Measurements from ENCODE around the gene LCE1A. TPM values are rescaled to one million over a fixed set of nuclear protein-coding genes. Genes with fewer than 3 reads are reported as not detected.
A peak's percentile ranks its signal among the peaks of the same experiment; 100 is the strongest.

The LCE1A gene
- total RNA-seq, 1 donor from 2014 or later, result not detected

GRCh38 chr1:152870831-152871730, 43.8 kb downstream of the LCE1A start:
- peak; percentile 50 for DNase-seq

- DNase-seq, result no peak
Measured at GRCh38 chr1:152871731-152872126, 44.5 kb downstream of the LCE1A start.

DNA sequence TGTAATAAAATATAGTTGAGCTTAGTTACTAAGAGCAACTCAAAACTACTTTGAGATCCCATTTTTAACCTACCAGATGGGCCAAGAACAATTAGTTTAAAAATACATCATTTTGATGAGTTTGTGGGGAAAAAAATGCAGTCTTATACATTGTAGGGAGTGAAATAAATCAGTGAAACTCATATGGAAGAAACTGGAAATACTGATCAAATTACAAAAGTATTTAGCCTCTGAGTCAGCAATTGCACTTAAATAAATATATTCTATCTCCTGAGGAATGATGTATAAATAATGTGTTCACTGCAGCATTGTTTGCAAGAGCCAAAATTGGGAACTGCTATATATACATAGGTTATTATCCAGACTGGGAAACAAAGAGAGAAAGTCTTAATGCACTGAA, 46.2 kb downstream of the LCE1A start:
- peak; percentile 59 for DNase-seq

DNA sequence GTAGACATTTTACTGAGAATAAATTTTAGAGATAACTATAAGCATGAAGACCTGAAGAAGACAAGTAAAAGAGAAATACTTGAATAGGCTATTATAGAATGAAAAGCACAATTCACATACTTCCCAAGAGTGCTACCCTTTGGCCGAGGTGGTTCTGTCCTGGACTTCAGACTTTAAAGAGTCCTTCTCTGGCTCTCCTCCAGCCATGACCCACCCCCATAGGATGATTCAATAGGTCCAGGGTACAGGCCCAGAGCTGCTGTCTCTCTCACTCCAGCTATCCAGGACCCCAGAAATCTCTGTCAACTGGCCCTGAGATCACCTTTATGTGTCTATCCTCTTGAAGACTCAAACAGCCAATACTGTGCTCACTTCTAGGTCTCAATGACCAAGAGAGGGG, 49.6 kb downstream of the LCE1A start:
- no peak for DNase-seq

Other genes with a start within 250 kb of the LCE1A start
- gene LCE3D, start 247.0 kb upstream of the LCE1A start, total RNA-seq, result not detected
- gene LCE3C, start 227.2 kb upstream of the LCE1A start, total RNA-seq, result not detected
- not detected for gene LCE3B, start 213.7 kb upstream of the LCE1A start, total RNA-seq
- gene LCE3A, start 204.4 kb upstream of the LCE1A start, total RNA-seq, result not detected
- not detected for gene LCE2D, start 164.1 kb upstream of the LCE1A start, total RNA-seq
- not detected for gene LCE2C, start 152.2 kb upstream of the LCE1A start, total RNA-seq
- gene LCE2B, start 141.3 kb upstream of the LCE1A start, total RNA-seq, result not detected
- gene LCE2A, start 129.1 kb upstream of the LCE1A start, total RNA-seq, result not detected
- not detected for gene LCE4A, start 119.3 kb upstream of the LCE1A start, total RNA-seq
- gene KPRP, start 69.4 kb upstream of the LCE1A start, total RNA-seq, result 0.21 TPM
- gene LCE1F, start 52.3 kb upstream of the LCE1A start, total RNA-seq, result not detected
- not detected for gene LCE1E, start 41.2 kb upstream of the LCE1A start, total RNA-seq
- gene LCE1D, start 30.8 kb upstream of the LCE1A start, total RNA-seq, result not detected
- not detected for gene LCE1C, start 20.8 kb upstream of the LCE1A start, total RNA-seq
- gene LCE1B, start 15.5 kb upstream of the LCE1A start, total RNA-seq, result not detected
- gene LCE6A, start 15.4 kb downstream of the LCE1A start, total RNA-seq, result not detected
- gene LCE7A, start 32.5 kb downstream of the LCE1A start, total RNA-seq, result not detected
- gene SMCP, start 50.8 kb downstream of the LCE1A start, total RNA-seq, result not detected
- gene IVL, start 81.1 kb downstream of the LCE1A start, total RNA-seq, result 7.7 TPM
- gene SPRR5, start 119.7 kb downstream of the LCE1A start, total RNA-seq, result not detected
- gene SPRR4, start 143.2 kb downstream of the LCE1A start, total RNA-seq, result not detected
- not detected for gene SPRR1A, start 156.6 kb downstream of the LCE1A start, total RNA-seq
- 58.0 TPM for gene SPRR3, start 174.3 kb downstream of the LCE1A start, total RNA-seq
- 1.3 TPM for gene SPRR1B, start 203.7 kb downstream of the LCE1A start, total RNA-seq
- not detected for gene SPRR2D, start 213.6 kb downstream of the LCE1A start, total RNA-seq
- gene SPRR2A, start 230.0 kb downstream of the LCE1A start, total RNA-seq, result 3.1 TPM
- not detected for gene SPRR2B, start 244.1 kb downstream of the LCE1A start, total RNA-seq

Data from tongue (tissue), 2 donors.